Fibroblast of pulmonary artery (primary cell): ENCODE measurements around the gene NR5A1.

ENCODE experiments used
- DNase-seq: peaks from one replicate; pipeline ENCODE4 v3.0.0-alpha.2; 2010; ENCODE audit warnings: low read depth
- H3K4me3 ChIP-seq: replicated peaks from 2 replicates; pipeline ENCODE4 v1.5.1; 2011; ENCODE audit warnings: low read depth, mild to moderate bottlenecking, control low read depth, low read length, moderate library complexity
- TF ChIP-seq, protein P1 (sequence below): IDR thresholded peaks from 2 replicates; pipeline ENCODE4 v1.5.1; 2011; ENCODE audit warnings: mild to moderate bottlenecking, control low read depth, low read length, inconsistent platforms; ENCODE audit errors: missing control alignments

Gene NR5A1

DNA sequence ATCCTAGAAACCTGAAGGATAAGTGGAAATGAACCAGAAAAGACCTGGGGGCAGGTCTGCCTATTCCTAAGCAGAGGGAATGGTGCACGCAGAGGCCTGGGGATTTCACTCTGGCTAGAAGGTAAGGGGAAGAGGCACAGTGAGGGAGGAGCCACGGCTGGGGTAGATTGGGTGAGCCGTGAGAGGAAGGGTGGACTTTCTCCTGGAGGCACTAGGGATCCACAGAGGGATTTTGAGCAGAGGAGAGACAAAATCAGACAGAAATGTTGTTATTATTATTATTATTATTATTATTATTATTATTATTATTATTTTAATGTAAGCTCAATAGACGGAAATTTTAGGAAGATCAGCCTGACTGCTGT lies 59.9 kb downstream of the NR5A1 start:
- no peak overlapping the region for H3K4me3 ChIP-seq
- DNase-seq = no peak
- TF ChIP-seq, protein P1, sequence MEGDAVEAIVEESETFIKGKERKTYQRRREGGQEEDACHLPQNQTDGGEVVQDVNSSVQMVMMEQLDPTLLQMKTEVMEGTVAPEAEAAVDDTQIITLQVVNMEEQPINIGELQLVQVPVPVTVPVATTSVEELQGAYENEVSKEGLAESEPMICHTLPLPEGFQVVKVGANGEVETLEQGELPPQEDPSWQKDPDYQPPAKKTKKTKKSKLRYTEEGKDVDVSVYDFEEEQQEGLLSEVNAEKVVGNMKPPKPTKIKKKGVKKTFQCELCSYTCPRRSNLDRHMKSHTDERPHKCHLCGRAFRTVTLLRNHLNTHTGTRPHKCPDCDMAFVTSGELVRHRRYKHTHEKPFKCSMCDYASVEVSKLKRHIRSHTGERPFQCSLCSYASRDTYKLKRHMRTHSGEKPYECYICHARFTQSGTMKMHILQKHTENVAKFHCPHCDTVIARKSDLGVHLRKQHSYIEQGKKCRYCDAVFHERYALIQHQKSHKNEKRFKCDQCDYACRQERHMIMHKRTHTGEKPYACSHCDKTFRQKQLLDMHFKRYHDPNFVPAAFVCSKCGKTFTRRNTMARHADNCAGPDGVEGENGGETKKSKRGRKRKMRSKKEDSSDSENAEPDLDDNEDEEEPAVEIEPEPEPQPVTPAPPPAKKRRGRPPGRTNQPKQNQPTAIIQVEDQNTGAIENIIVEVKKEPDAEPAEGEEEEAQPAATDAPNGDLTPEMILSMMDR = no peak

GRCh38 chr9:124444166-124444565 lies 63.0 kb downstream of the NR5A1 start:
- DNase-seq = no peak
- TF ChIP-seq, protein P1 = no peak
- H3K4me3 ChIP-seq = no peak overlapping the region

DNA sequence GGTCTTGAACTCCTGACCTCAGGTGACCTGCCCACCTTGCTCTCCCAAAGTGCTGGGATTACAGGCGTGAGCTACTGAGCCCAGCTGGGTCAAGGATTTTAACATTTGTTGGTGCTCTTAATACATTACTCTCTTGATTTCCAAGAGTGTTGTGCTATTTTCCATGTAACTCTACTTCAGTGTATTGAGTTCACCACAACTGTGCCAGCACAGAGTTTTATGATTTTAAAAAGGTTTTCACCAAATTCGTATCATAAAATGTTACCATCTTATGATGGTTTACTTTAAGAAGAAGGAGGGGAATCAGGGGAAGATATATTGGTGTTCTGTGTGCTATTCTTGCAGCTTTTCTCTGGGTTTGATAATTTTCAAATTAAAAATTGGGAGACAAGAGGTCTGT lies 63.6 kb downstream of the NR5A1 start:
- TF ChIP-seq, protein P1 = no peak
- no peak for DNase-seq
- no peak overlapping the region for H3K4me3 ChIP-seq

DNA sequence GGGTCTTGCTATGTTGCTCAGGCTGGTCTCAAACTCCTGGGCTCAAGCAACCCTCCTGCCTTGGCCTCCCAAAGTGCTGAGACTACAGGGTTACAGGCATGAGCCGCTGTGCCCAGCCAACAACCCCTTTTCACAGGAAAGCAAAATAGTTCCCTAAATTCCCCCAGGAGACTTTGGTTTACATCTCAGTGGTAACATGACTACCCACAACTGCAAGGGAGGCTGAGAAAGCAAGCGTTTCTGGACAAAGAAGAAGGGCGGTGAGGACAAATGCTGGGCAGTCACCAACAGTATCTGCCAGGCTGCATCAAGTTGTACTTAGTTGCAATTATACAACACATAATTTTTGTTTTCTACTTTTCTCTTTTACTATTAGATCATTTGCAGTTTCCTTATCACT lies 64.4 kb downstream of the NR5A1 start:
- TF ChIP-seq, protein P1 = no peak
- no peak overlapping the region for H3K4me3 ChIP-seq
- no peak for DNase-seq

GRCh38 chr9:124442379-124442778 lies 64.8 kb downstream of the NR5A1 start:
- TF ChIP-seq, protein P1 = no peak
- H3K4me3 ChIP-seq = no peak overlapping the region
- no peak for DNase-seq

GRCh38 chr9:124441291-124441690 lies 65.9 kb downstream of the NR5A1 start:
- TF ChIP-seq, protein P1 = no peak

DNA sequence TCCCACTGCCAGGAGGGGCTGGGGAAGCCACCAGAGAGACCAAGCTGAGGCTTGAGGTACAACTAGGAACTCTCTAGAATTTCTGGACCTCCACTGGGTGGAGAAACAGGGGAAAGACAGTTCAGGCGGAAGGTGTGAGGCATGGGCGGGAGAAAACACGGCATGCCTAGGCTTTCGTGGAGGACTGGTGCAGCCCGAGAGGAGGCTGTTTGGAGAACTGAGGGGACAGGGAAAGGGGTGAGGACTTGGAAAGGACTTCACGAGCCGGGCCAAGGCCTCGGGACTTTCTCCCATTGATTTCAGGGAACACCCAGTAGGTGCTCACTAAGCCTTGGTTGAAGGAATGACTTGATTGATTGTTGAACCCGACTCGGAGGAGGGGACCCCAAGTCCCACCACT lies 66.4 kb downstream of the NR5A1 start:
- DNase-seq = no peak
- H3K4me3 ChIP-seq = no peak overlapping the region
- TF ChIP-seq, protein P1 = no peak

More at GRCh38 chr9:124441291-124441690, 65.9 kb downstream of the NR5A1 start:
- DNase-seq = no peak
- H3K4me3 ChIP-seq = no peak overlapping the region
